HepG2 (cell line): ENCODE data around the gene CTNNBIP1. TPM values are rescaled to one million over a fixed set of nuclear protein-coding genes. Genes with fewer than 3 reads are reported as not detected.

Experiments used
- NFKB2 ChIP-seq: sonication (generic); formaldehyde crosslinking; IDR thresholded peaks from 2 replicates; pipeline ENCODE4 v1.4.0; 2020; ENCODE audit warnings: missing genetic modification reagents, borderline replicate concordance
- PBX3 ChIP-seq: sonication (generic); formaldehyde crosslinking; IDR thresholded peaks from 2 replicates; pipeline ENCODE4 v1.8.1; 2023; ENCODE audit warnings: missing genetic modification reagents, inconsistent platforms, borderline replicate concordance
- SIN3B ChIP-seq: fragments of 150-350 bp; IDR thresholded peaks from 2 replicates; pipeline ENCODE4 v1.6.1; 2014; ENCODE audit warnings: low read length
- SPEN ChIP-seq: sonication (generic); formaldehyde crosslinking; IDR thresholded peaks from 2 replicates; pipeline ENCODE4 v1.5.1; 2020; ENCODE audit warnings: low read depth, mild to moderate bottlenecking, missing genetic modification reagents
- ZNF281 ChIP-seq: sonication (generic); formaldehyde crosslinking; IDR thresholded peaks from 2 replicates; pipeline ENCODE4 v1.4.0; 2020; ENCODE audit warnings: missing genetic modification reagents, borderline replicate concordance
- ZNF567 ChIP-seq: sonication (generic); formaldehyde crosslinking; IDR thresholded peaks from 2 replicates; pipeline ENCODE4 v1.8.1; 2023; ENCODE audit warnings: mild to moderate bottlenecking, missing genetic modification reagents, borderline replicate concordance
- polyA plus RNA-seq, 8 experiments: library from polyadenylated mRNA; depleted of rRNA in 3 of 8; stranded (reverse) in 7 of 8; unstranded in 1 of 8; fragments of >200 nt; fragmentation: Illumina TruSeq in 4 of 8; extraction: Trizol in 4 of 8; gene quantifications; 2 replicates each; pipeline versions ENCODE4 v1.2.1 to v1.2.3, GENCODE V29; 2011 to 2016; ENCODE audit warnings: low read depth in 4 of 8, missing spikeins in 1 of 8, mixed read lengths in 1 of 8; ENCODE audit not compliant: insufficient read depth in 1 of 8
- total RNA-seq, 5 experiments: library from RNA; depleted of rRNA; stranded (reverse); fragments of >200 nt; fragmentation: Illumina TruSeq; extraction: Trizol; gene quantifications; 2 replicates each; pipeline ENCODE4 v1.2.3, GENCODE V29; 2016; ENCODE audit warnings: low read depth in 1 of 5

CTNNBIP1 gene
- total and polyA plus RNA-seq, 2 of the 13 experiments (the other 11 are each of a cell fraction or from before 2014, with no cell fraction given) = 71.7 to 83.0 TPM

- TF ChIP-seq ZNF567 (CRISPR knock-in tag) (no peak), ZNF281 (CRISPR knock-in tag) (no peak; the same call in 1 of the 2 replicates), NFKB2 (CRISPR knock-in tag) (no peak), SPEN (CRISPR knock-in tag) (no peak), PBX3 (CRISPR knock-in tag) (no peak), SIN3B (no peak)
- TF ChIP-seq, all 625 proteins: peak for 3
These were observed 8.0 kb downstream of the CTNNBIP1 start (continued) for GRCh38 chr1:9902060-9902452.
